ENCODE measurements around the gene MYO16. TPM values are rescaled to one million over a fixed set of nuclear protein-coding genes. Genes with fewer than 3 reads are reported as not detected.

The MYO16 gene
- total and polyA plus RNA-seq, 2 donors (not counting 1 experiment from before 2014, with no cell fraction given) = under 0.01 to 0.01 TPM

- H3K27me3 ChIP-seq (ENCODE audit: control insufficient read depth, insufficient read depth, low read length) = no peaks in the 10 kb centered on the region
- TF ChIP-seq EZH2 (IDR thresholded peaks at IDR 0.05; ENCODE audit: low read length, missing control alignments) (no peak), CTCF (conservative IDR thresholded peaks at IDR 0.05 in 1 of 2, IDR thresholded peaks at IDR 0.05 in 1 of 2; ENCODE audit: low read depth in 1 of 2, low read length in 2 of 2) (no peak)
Measured at GRCh38 chr13:108674771-108675170, 45.4 kb downstream of the MYO16 start.

GRCh38 chr13:108676620-108677019 is 47.2 kb downstream of the MYO16 start:
- TF ChIP-seq EZH2 (IDR thresholded peaks at IDR 0.05; ENCODE audit: low read length, missing control alignments) = no peak
- TF ChIP-seq CTCF (conservative IDR thresholded peaks at IDR 0.05 in 1 of 2, IDR thresholded peaks at IDR 0.05 in 1 of 2; ENCODE audit: low read depth in 1 of 2, low read length in 2 of 2) = no peak
- Histone ChIP-seq H3K4me2 (ENCODE audit: extremely low read depth, insufficient read depth, low read length) (no peak overlapping the region), H3K36me3 (ENCODE audit: control insufficient read depth, insufficient read depth, low read length) (no peaks in the 10 kb centered on the region), H4K20me1 (ENCODE audit: control insufficient read depth, extremely low read depth, insufficient read depth, low read length) (no peaks in the 10 kb centered on the region), H3K27ac (ENCODE audit: insufficient read depth, low read length) (no peak overlapping the region), H3K4me3 (replicated peaks in 1 of 4; ENCODE audit: control extremely low read depth in 1 of 4, insufficient read depth in 1 of 4, low read depth in 3 of 4, low read length in 4 of 4) (no peak overlapping the region), H3K4me1 (ENCODE audit: control insufficient read depth, extremely low read depth, insufficient read depth, low read length) (no peaks in the 10 kb centered on the region), H3K9ac (ENCODE audit: insufficient read depth, low read length) (no peak overlapping the region), H2AFZ (ENCODE audit: low read length) (no peak overlapping the region), H3K27me3 (ENCODE audit: control insufficient read depth, insufficient read depth, low read length) (no peaks in the 10 kb centered on the region), H3K9me3 (ENCODE audit: control insufficient read depth, insufficient read depth, low read depth, low read length) (no peaks in the 10 kb centered on the region), H3K79me2 (ENCODE audit: control insufficient read depth, insufficient read depth, low read length) (no peaks in the 10 kb centered on the region)
- no peak for DNase-seq (ENCODE audit: low read depth in 2 of 2)

More at GRCh38 chr13:108674771-108675170, 45.4 kb downstream of the MYO16 start:
- Histone ChIP-seq H3K9me3 (ENCODE audit: control insufficient read depth, insufficient read depth, low read depth, low read length) (no peaks in the 10 kb centered on the region), H4K20me1 (ENCODE audit: control insufficient read depth, extremely low read depth, insufficient read depth, low read length) (no peaks in the 10 kb centered on the region), H3K4me2 (ENCODE audit: extremely low read depth, insufficient read depth, low read length) (no peak overlapping the region), H3K27ac (ENCODE audit: insufficient read depth, low read length) (no peak overlapping the region), H3K4me1 (ENCODE audit: control insufficient read depth, extremely low read depth, insufficient read depth, low read length) (no peaks in the 10 kb centered on the region), H3K79me2 (ENCODE audit: control insufficient read depth, insufficient read depth, low read length) (no peaks in the 10 kb centered on the region), H2AFZ (ENCODE audit: low read length) (no peak overlapping the region), H3K9ac (ENCODE audit: insufficient read depth, low read length) (no peak overlapping the region), H3K36me3 (ENCODE audit: control insufficient read depth, insufficient read depth, low read length) (no peaks in the 10 kb centered on the region), H3K4me3 (replicated peaks in 1 of 4; ENCODE audit: control extremely low read depth in 1 of 4, insufficient read depth in 1 of 4, low read depth in 3 of 4, low read length in 4 of 4) (no peak overlapping the region)
- no peak for DNase-seq (ENCODE audit: low read depth in 2 of 2)

- Histone ChIP-seq H4K20me1 (ENCODE audit: control insufficient read depth, extremely low read depth, insufficient read depth, low read length) (no peaks in the 10 kb centered on the region), H3K4me2 (ENCODE audit: extremely low read depth, insufficient read depth, low read length) (no peak overlapping the region), H3K9me3 (ENCODE audit: control insufficient read depth, insufficient read depth, low read depth, low read length) (no peaks in the 10 kb centered on the region), H3K79me2 (ENCODE audit: control insufficient read depth, insufficient read depth, low read length) (no peaks in the 10 kb centered on the region), H3K27me3 (ENCODE audit: control insufficient read depth, insufficient read depth, low read length) (no peaks in the 10 kb centered on the region), H3K4me1 (ENCODE audit: control insufficient read depth, extremely low read depth, insufficient read depth, low read length) (no peaks in the 10 kb centered on the region), H3K4me3 (replicated peaks in 1 of 4; ENCODE audit: control extremely low read depth in 1 of 4, insufficient read depth in 1 of 4, low read depth in 3 of 4, low read length in 4 of 4) (no peak overlapping the region), H2AFZ (ENCODE audit: low read length) (no peak overlapping the region), H3K9ac (ENCODE audit: insufficient read depth, low read length) (no peak overlapping the region), H3K27ac (ENCODE audit: insufficient read depth, low read length) (no peak overlapping the region), H3K36me3 (ENCODE audit: control insufficient read depth, insufficient read depth, low read length) (no peaks in the 10 kb centered on the region)
- no peak for DNase-seq (ENCODE audit: low read depth in 2 of 2)
- TF ChIP-seq CTCF (conservative IDR thresholded peaks at IDR 0.05 in 1 of 2, IDR thresholded peaks at IDR 0.05 in 1 of 2; ENCODE audit: low read depth in 1 of 2, low read length in 2 of 2) = no peak
- TF ChIP-seq EZH2 (IDR thresholded peaks at IDR 0.05; ENCODE audit: low read length, missing control alignments) = no peak
Measured at GRCh38 chr13:108677806-108678205, 48.4 kb downstream of the MYO16 start.
